C1 segment of cervical spinal cord (tissue), 14 donors: ENCODE measurements around the gene MAGEA10.
"Not testable (repeated sequence)": the region's sequence is repeated elsewhere in the genome, so short reads cannot be mapped to it uniquely, and the experiment has no call there.

Source experiments
- DNase-seq, 14 donors: peaks; one replicate each; lab custom pipeline; 2025; lab: John Stamatoyannopoulos, UW

Gene MAGEA10

DNA sequence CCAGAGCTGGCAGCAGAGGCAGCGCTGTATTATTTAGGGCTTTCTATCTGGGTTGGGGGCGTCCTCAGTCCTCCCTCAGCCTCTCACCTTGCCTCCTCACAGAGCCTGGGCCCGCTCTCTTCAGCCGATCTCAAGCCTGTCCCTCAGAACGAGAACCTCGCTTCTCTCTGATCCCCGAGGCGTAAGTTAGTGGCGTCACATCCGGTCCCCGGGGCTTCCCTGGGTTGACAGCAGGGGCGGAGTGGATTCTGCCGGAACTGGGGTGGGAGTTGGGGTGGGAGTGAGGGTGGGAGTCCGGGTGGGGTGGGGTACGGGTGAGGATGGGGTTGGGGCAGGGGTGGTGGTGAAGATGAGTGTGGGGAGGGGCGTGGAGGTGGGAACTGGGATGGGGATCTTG lies at the start of gene MAGEA10:
MAGEA10 (minus strand) TSS at position 190 of the 397 bp plus-strand sequence. CDS start 2,957 bp downstream, outside the sequence.
- no peak for DNase-seq

DNA sequence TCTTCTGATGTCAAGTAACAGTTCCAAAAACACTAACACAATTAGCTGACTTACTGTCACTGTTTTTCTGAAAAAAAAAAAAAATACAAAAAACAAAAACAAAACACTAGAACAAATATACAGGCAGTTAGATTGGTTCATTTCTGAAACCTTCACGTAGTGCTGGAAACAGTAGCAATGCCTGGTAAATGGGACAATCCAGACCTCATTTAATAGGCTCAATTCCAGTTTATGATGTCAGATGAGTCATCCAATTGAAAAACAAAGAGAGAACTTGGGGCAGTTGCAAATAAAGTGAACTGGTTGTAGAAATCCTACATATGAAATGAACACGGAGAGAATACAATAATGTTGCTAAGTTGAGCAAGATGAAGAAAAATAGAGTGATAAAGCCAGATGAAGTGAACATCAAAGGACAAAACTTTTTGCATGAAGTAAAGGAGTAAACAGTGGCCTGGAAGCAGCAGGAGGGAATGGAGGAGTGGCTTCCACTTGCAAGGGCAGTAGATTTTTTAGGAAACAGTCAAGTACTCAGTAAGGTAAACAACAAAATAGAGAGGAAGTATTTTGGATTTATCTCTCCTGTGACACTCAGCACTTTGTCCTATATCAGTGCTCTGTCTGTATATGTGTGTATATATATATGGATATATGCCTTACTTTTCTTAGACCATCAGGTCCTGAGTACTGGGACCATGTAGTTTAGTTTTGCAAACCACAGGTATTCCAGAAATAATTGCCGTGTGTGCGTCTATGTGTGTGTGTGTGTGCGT lies 39.3 kb upstream of the MAGEA10 start:
- no peak for DNase-seq

DNA sequence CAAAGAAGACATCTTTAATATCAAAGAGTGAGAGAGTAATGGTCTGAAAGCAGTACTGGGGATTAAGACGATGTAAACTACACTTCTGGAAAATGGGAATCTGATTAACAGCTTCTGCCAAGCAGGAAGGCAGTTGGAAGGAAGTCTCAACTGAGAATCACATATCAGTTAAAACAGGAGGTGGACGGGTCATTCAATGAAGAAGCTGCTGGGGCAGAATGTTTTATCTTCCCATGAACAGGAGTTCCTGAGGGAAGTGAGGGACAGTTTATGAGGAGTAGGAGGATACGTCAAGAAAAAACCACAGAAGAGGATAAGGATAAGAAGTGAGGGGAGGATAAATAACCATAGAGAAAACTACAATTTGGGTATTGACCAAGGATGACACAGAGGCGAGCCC lies 38.7 kb upstream of the MAGEA10 start:
- DNase-seq, result no peak

DNA sequence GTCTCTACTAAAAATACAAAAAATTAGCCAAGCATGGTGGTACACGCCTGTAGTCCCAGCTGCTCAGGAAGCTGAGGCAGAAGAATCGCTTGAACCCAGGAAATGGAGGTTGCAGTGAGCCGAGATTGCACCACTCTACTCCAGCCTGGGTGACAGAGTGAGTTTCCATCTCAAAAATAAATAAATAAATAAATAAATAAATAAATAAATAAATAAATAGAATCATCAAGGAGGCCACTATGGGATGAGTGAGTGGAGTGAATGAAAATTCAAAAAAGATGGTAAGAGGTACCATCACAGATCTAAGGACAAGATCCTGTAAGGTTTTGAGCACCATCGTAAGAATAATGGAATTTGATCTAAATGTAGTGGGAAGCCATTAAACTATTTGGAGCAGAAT lies 37.5 kb upstream of the MAGEA10 start:
- DNase-seq, result not testable (repeated sequence)

DNA sequence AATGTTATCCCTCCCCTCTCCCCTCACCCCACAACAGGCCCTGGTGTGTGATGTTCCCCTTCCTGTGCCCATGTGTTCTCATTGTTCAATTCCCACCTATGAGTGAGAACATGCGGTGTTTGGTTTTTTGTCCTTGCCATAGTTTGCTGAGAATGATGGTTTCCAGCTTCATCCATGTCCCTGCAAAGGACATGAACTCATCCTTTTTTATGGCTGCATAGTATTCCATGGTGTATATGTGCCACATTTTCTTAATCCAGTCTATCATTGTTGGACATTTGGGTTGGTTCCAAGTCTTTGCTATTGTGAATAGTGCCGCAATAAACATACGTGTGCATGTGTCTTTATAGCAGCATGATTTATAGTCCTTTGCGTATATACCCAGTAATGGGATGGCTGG lies 35.5 kb upstream of the MAGEA10 start:
- not testable (repeated sequence) for DNase-seq

DNA sequence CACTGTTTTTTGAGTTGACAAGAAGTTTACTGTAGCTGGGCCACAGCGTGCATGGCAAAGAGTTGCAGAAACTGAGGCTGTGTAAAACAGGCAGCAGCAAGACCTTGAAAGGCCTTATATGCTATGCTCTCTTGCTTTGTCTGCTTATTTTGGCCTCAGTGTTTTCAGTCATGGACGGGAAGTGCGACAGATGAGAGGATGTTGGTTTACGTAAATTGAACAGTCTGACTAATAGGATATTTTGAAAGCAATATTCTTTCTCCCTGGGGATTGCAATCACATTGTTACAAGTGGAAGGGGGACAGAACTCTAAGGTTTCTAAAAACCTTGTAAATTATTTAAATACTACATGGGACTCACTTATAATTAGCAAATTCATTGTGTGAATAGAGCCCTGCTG lies 32.2 kb upstream of the MAGEA10 start:
- no peak for DNase-seq

DNA sequence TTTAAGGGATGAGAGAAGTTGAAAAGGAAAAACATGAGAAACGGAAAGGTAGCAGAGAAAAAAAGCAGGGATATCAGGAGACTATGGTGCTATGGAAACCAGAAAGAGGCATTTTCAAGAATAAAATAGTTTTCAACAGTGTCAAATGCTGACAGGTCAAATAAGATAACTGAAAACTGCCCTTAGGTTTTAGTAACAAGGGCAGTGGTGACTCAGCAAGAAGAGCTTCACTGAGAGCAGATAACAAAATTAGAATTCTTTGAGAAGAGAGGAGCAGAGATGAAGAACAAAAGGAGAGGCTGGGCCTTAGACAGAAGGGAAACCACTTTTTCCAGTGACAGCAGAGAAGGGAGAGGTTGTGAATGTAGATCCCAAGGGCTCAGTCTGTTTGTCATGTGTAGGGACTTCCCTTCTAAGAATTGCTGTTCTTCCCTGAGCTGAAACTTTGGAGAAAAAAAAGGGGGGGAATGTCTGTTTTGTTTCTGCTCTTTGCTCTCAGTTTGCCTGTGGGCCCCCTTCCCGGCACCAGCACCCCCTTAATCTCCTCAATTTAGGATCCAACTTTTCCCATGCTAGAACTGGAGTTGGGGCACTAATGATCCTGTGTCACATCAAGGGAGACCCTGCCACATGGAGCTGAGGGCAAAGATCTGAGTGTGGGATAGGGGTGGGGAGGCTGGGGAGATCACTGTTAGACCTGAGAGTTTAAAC lies 26.8 kb upstream of the MAGEA10 start:
- DNase-seq, result no peak

DNA sequence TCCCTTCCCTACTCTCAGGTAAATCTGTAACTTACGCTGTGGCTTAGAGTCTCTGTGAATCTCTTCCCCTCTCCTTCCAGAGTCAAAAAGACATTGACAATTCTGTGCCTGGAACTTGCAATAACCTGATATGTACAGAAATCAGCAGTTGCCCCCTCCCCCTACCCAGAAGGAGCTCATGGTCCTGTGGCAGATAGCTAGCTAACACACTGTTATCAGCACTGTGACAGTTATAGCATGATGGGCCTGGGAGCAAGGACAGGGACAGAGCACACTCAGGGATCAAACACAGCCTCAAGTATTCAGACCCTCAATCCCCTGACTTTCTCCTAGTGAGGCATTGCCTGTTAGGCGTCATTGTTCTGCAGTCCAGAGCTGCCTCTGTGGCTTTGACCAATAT lies 18.7 kb upstream of the MAGEA10 start:
- no peak for DNase-seq

DNA sequence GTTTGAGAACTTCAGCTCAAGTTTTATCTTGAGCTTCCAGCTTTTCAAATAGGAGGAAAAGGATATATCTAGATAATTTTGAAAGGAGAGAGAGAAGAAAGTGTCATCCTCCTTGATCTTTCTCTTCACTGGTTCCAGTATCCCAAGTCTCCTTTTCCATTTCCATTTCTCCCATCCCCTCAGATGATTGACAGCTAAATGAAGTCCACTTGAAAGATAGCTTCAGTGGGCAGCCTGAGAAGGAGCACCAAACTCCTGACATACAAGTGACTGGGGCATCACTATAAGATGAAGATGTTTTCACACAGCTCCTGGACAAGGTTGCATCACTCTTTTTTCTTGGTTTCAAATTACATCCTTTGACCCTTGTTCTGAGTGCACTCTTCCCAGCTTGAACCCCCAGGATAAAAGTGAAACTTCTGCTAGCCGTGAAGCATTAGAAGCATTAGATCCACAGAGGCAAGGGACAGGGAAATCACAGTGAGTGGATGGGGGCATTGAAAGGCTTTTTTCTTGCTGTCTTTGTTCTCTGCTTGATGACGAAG lies 17.5 kb upstream of the MAGEA10 start:
- DNase-seq, result no peak

DNA sequence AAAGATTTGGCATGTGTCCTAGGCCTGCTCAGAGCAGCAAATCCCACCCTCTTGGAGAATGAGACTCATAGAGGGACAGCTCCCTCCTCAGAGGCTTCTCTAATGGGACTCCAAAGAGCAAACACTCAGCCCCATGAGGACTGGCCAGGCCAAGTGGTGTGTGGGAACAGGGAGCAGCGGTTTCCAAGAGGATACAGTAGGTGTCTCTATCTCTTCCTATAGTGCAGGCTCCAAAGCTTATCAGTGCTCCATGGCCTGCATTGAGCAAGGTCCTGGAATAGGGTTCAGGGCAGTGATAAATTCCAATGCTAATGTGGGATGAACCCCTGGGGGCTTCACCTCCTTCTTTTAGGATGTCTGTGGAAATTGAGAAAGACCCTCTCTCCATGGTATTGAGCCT lies 15.7 kb upstream of the MAGEA10 start:
- DNase-seq, result no peak

DNA sequence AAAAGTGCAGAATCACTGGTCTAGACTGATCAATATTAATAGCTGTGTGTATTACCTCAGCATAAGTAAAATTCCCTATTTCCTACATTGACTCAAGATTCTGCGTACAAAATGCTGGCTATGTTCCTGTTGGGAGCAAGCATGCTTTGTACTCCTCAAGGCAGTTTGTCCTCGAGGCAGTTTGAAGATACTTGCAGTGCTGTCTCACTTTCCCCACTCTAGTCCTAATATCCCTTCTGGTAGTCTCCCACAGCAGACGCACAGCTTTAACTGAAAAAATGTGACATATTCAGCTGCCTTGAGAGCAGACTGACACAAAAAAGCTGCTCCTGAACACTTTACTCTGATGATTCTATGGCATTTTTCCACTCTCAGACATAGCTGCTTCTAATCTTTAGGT lies 12.9 kb upstream of the MAGEA10 start:
- no peak for DNase-seq

DNA sequence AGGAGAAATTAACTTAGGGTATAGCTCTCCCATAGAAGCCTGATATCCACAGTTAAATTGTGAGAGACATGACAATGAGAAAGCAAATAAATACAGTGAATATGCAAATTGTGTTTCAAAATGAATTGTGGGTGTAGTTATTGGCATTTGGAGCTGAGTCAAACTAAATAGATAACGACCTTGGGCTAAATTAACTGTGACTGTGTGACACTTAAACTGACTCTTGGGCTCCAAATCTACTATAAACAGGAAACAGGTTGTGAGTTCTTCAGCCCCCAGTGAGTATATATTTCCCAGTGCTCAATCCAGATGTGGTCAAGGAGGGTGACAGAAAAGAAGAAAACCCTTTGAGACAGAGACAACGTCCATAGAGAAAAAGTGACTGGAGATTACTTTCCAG lies 11.3 kb upstream of the MAGEA10 start:
- no peak for DNase-seq

DNA sequence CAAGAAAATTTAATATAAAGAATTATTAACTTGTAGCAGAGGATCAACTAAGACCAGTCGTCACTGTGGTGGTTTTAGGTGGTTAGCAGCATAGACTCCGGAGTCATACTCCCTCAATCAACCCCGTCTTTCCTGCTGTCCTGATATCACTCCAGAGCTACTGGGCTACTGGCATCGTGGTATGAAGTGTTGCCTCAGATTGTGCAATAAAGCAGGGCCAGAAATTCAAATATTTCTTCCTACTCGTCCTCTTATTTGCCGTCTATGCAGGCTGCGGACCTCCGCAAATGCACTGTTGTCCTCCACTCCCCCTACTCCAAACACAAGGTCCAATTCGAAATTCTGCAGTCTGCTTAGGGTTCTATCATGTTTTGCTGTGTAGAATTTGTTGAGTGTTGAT lies 1.2 kb upstream of the MAGEA10 start:
- DNase-seq, result no peak

DNA sequence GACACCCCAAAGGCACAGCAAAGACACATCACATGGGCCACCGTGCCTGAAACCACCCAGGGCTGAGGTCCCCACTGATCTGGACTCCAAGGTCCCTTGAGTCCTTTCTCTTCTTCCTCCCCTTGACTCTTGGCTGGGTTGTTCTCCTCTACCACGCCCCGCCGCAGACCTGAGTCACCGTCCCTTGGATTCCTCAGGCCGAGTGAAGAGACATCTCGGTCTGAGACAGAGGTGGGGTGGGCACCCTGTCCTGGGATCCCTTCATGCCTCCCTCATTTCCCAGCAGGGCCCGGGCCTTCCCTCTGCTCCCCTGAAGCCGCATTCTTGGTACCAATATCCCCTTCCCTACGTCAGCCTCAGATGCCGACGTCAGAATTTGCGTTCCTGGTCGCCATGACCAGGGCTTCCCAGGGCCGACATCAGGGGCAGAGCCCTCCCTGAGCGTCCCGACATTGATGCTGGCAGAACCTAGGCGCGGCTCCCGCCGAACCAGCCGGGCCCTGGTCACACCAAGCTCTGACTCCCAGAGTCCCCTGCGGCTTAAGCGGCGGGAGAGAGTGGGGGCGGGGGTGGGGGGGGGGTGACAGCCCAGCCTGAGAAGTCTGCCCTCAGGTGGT lies 498 bp downstream of the MAGEA10 start:
- DNase-seq, result no peak

DNA sequence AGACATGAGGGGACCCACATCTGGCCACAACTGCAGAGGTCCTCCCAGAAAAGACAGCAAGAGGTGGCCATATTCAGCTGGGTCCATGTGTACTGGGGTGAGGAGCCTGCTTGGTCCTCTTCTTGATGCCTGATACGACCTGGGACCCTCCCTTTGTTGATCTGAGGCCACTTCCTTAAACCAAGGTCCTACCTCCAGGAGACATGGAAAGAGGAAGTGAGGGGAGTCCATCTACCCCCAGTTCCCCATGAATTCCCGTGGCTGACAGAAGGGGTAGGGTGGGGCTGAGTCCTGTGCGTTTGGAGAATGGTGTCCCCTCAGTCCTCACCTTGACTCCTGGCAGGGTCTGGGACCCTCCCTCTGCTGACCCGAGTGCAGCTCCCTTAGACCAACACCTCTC lies 2.1 kb downstream of the MAGEA10 start:
- no peak for DNase-seq

DNA sequence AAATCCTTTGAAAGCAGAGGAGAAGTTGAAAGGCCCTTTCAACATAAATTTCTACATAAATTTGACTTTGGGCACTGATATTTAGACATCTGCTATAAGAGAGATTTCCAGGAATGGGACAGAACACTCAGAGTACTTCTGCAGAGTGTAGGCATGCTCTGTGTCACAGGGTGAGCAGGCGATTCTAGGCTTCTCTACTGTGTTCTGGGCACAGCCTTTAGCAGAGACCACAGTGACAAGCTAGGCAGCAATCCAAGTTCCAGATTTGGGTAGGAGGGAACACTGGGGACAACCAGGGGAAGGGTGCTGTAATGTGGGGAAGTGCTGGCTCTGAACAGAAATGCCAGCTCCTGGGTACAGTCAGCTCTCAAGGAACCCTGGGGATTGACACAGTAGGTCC lies 6.9 kb downstream of the MAGEA10 start:
- no peak for DNase-seq

DNA sequence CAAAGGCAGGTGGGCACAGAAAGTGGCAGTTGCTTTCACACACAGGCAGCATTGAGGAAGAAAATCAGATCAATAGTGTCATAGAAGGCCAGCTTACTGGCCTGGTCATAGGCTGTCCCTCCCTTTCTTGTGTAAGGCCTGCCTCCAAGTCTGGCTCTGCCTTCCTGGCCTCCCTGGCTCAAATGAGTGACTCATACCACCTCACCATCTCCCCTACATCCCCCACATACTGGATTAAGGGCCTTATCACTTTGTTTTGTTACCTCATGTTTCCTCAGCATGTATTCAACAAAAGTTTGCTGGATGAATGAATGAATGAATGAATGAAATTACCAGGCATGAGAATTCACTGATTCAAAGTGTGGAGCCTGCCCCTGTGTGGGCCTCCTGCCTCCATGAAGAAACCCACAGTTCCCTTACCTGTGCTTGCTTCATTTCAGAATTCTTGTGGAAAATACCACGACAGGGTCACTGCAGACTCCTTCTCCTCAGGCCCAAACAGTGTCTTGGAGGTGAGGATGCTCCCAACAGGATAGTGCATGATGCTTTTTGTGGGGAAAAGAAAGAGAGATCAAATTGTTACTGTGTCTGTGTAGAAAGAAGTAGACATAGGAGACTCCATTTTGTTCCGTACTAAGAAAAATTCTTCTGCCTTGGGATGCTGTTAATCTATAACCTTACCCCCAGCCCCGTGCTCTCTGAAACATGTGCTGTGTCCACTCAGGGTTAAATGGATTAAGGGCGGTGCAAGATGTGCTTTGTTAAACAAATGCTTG lies 9.1 kb downstream of the MAGEA10 start:
- not testable (repeated sequence) for DNase-seq

DNA sequence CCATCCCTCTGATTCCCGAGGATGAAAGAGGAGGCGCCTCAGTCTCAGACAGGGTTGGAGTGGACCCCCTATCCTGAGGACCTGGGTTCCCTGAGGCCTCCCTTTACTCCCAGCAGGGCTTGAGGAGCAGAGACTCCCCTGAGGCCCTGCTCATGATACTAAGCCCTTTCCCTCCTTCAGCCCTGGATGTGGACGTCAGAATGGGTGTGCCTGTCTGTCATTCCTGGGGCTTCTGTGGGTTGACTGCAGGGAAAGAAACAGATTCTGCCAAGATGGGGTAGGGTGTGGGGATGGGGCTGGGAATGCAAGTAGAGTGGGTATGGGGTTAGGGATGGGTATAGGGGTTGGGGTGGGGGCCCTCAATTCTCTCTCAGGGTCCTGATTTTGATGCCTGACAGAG lies 21.1 kb downstream of the MAGEA10 start:
- DNase-seq, result no peak

DNA sequence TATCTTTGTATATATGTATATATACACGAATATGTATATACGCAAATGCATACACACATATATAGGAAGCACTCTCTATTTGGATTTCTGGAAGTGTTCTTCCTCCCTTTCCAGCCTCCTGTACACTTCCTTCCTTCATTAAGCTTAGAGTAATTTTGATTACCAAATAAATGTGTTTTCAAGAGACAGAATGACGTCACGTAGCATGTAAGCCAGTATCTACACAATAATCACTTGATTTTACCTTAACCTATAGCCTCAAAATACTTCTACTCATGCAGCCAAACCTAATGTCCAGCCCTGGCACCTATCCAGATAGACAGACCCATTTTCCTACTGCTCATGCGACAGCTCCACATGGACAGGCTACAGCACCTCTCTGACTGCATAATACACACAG lies 29.9 kb downstream of the MAGEA10 start:
- no peak for DNase-seq

DNA sequence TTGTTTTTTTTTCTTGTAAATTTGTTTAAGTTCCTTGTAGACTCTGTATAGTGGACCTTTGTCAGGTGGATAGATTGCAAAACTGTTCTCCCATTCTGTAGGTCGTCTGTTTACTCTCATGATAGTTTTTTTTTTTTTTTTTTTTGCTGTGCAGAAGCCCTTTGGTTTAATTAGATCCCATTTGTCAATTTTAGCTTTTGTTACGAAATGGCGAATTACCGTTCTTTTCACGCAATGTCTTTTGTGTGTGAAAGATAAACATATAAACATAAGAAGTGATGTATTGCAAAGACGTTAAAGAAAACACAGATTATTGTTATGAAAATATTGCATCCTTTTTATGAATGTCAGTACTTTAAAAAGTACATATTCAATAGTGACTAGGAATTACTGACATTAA lies 34.5 kb downstream of the MAGEA10 start:
- DNase-seq, result no peak

DNA sequence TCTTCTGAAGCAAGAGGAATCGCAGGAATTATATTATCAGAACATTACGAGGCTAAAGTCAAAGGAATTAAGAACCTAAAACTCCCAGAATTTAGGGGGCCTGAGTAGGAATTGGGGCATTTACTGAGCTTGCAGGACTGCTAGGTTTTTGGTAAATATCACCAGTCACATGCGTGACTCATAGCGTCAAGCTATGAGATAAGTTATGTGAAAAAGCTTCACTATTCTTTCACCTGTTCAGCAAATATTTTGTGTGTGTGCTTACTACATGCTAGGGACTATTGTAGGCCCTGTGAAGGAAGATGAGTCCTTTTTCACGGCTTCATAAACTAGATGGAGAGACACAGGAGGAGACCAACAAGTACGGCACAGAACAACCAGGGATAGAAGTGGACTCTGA lies 52.2 kb downstream of the MAGEA10 start:
- no peak for DNase-seq
